HG02970 (cell line): ENCODE data around the gene RASL12.
A peak's percentile ranks its signal among the peaks of the same experiment; 100 is the strongest.
"Not testable (repeated sequence)": the region's sequence is repeated elsewhere in the genome, so short reads cannot be mapped to it uniquely, and the experiment has no call there.

Source experiments
- ATAC-seq: cut with Tn5 transposase; IDR thresholded peaks from one replicate; pipeline ENCODE4 v1.9.1; 2021; ENCODE audit warnings: mild to moderate bottlenecking, moderate library complexity, moderate number of reproducible peaks; ENCODE audit not compliant: unreplicated experiment, low FRiP score

RASL12 gene

DNA sequence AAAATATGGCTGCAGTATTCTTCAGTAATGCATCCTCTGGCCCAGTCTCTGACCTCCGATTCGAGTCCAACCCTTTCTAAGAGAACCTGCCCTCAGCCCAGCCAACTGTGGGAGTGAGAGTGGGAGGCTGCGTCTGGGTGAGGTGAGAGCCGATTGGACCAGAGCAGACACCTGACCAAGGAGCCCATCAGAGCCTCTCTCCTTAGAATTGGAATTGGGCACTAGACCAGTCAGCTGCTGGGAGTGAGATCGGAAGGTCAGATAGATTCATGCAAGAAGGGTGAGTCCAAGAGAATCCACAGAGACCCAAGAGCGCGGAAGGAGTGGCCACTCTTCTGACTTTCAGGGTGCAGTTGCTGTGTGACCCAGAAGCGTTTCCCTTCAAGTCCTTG, 10.2 kb downstream of the RASL12 start:
- ATAC-seq: no peak

DNA sequence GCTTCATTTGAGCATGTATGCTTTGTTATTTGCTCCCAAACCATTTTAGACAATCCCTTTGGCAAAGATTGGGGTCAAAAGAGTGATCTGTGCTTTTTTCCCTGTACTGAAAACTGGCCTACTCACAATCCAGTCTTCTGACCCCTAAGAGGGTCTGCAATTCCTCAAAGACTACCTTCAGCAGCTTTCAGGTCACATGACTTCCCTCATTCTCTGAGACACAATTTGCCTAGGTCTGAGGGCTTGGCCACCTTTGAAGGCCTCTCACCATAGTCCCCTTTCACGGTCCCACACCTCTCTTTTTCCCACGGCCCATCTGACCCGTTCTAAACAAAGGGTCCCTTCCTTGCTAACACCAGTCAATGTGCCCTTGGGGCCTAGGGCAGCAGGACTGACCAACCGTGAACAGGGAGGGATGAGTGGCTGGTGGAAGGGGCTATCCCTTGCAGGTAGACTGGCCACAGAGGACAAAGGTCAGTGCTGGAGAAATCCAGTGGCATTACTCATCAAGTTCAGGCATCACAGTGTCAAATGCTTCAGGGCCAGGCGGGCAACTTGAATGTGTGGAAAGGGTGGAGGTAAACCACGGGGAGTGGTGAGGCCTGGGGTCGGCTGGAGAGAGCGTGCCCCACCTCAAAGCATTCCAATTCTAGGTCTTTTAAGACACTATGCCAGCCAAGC, 10.8 kb downstream of the RASL12 start:
- no peak for ATAC-seq

DNA sequence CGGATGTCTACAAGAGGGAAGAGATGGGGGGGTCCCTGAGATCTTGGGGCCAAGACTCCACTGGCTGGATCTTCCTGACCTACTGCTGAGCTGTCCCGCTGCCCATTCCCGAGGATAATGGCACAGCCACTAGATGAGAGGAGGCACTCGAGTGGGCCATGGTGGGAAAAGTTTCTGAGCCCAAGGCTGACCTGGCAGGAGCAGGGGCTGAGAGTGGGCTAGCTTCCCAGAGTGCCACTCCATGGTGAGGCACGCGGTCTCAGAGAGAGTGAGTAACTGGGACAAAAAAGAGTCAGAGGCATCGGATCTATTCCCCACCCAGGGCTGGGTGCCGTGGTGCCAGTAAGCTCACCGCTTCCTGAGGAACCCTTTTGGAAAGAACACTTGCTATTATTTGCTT, 11.7 kb downstream of the RASL12 start:
- no peak for ATAC-seq

DNA sequence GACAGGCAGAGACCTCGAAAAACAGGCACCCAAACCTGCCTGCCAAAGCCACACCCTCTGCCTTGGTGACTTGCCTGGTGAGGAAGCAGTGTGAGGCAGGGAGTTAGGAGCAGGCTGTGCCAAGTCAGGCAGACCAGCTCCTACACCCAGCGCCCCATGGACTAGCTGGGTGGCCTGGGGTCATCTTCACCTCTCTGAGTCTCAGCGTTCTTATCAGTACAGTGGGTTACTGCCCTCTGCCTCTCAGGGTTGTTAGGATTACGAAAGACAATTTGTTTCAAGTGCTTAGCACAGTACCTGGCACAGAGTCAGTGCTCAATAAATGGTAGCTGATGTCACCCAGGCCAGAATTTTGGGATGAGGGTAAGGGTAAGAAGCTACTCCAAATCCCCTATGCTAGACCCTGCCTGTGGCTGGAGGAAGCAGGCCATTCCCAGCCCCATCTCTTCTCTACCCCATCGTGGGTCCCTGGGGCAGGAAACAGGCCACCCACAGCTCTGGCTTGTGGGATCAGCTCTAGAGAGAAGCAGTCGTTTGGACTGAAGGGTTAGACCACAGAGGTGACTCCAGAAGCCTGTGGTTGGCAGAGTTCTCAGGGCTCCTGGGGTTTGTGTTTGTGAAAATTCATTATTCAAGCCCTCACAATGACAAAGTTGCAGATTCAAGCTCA, 12.5 kb downstream of the RASL12 start:
- no peak for ATAC-seq

DNA sequence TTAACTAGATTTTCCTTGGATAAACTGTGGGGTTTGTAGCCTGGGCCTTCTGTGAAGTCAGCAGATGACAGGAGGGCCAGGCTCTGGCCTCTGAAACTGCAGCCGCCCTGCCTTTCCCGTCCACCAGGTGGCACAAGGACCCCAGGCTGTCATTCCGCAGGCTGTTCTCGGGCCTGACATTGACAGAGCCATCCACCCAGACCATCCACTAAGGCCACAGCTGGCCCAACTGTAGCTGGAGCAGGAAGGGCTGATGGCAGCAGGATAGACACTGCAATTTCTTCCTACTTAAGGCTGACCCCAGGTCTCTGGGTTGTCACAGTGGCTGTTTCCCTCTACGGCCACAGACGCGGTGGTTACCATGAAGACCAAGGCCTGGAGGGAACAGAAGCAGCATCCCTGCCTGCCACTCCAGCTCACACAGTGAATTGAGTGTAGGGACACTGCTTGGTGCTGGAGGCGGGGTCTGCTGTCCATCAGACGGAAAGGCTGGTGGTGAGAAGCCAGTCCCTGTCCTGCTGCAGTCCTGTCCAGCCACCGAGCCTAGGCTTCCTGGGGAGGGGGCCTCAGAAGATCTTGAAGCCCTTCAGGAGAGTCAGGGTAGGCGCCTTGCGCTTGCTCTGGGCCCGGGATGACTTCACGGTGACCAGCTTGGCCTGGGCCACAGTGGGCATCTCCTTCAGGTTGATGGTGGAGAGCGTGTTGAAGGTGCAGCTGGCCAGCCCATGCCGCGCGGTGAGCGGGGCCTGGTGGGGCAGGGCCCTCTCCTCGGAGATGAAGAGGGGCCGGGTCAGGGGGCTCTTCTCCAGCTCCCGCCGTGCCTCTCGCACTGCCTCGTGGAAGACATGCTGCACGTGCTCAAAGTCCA, 13.2 kb downstream of the RASL12 start:
- ATAC-seq: no peak

DNA sequence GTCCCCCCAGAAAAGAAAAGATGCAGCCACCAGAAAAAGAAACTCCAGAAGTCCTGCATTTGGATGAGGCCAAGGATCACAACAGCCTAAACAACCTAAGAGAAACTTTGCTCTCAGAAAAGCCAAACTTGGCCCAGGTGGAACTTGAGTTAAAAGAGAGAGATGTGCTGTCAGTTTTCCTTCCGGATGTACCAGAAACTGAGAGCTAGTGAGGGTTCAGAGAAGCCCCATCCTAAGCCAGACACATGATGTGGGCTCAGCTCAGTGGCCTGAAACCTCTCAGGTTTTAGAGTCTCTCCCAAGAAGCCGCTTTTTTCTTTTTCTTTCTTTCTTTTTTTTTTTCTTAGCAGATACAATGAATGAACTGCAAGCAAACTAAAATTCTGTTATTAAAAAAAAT, 14.8 kb downstream of the RASL12 start:
- ATAC-seq: no peak

DNA sequence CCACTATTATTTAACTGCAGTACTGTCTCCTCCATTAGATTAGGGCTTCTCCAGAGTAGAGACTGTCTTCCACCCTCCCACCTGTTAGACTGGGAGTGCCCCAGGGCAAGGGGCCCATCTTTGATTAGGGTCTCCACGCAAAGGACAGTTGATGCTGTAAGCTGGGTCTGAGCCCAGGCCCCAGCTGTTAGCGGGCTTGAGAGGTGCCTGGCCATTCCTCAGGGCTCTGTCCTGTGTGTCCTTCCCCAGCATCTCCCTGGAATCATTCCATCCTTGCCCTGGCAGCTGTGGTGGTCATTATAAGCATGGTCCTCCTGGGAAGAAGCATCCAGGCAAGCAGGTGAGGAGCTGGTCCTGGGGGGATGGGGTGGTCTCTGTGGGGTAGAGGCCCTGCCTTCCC, 16.5 kb downstream of the RASL12 start:
- no peak for ATAC-seq

DNA sequence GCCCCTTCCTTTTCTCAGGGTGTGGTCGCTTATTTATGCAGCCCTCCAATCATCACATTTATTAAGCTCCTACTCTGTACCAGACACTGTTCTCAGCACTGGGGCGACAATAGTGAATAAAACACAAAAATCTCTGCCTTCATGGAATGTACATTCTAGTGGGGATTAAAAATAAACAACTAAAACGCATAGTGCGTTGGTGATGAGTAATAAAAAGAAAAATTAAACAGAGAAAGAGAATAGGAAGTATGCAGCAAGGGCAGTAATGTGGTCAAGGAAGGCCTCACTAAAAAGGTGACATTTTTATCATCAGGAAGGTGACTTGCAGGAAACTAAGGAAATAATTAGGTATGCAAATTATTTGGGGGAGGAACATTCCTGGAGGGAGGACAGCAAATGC, 17.5 kb downstream of the RASL12 start:
- ATAC-seq: no peak

DNA sequence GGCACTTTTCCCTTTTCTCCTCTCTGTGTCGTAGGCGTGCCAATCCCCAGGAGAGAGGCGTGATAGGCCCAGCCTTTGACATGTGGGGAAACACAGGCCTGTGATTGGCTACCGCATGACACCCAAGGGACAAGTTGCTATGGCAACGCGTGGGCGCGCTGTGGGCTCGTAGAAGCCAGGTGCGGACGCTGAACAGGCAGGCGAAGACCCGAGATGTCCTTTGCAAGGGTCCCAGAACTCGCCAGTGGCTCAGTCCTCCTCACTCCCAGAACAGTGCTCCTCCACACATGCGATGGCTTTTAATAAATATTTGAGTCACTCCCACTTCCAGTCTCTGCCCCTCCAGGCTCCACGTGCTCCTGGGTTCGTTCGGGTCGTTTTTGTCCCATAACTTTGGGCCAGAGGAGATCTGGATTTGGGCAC, 18.4 kb downstream of the RASL12 start:
- ATAC-seq: peak; percentile 75

DNA sequence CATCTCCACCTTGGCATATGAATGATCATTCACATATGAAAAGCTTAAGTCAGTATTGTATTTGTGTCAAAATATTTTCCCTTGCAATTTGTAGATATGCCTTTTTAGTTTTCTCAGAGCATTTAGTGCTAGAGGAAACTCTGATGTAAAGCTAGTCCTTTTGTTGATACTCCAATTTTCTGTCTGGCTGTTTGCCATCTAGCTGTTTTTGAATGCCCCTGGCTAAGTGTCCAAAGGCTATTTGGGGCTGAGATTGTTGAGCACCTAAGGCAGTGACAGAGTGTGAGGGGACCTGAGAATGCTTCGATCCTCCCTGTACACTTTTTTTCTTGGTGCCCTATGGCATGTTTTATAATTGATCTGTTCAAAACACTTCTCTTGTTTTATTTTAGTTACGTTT, 19.6 kb downstream of the RASL12 start:
- ATAC-seq: no peak

DNA sequence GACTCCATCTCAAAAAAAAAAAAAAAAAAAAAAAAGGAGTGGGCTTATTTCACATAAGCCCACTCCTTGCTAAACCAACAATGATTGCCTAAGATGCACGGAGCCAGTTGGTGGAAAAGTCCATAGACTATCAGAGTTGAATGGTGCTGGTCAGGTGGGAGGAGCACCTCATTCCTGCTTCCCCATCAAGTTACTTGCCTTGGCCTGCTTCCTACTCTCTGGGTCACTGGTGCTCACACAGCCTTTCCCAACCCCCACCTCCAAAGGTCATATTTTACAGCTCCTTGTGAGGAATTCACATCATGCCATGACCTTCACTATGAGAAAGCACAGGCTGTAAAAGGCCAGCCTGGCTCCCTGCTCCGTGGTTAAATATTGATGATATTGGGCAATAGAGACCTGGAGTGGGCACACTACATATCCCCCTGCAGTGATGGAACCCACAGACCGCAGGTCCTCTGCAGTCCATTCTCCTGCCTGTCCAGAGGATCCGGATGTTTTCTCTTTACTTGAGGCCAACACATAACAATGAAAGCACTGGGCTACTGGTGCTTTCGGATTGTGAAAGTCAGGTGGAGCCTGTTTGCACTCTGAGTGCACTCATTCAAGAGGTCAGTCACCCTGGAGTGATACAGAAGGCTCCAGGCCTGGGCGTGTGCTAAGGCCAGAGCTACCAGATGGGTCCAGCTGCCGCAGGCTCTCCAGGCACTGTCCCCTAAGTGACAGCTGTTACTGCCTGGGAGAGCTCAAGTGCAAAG, 22.9 kb downstream of the RASL12 start, which contains the start of gene SLC51B:
Gene SLC51B, plus strand, starts transcription at position 664 of the 758 bp plus-strand sequence. CDS start 4,618 bp downstream, outside the sequence.
- no peak for ATAC-seq

DNA sequence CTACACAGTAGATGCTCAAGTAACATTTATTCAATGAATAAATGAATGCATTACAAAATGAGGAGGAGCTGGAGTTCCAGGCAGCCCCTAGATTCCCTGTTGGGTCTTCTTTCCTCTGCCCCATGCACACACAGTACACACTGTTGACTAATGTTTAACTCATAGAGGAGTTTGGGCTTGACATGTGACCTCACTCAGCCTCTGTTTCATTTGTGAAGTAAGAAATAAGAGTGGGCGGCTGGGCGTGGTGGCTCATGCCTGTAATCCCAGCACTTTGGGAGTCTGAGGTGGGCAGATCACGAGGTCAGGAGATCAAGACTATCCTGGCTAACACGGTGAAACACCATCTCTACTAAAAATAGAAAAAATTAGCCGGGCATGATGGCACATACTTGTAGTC, 23.6 kb downstream of the RASL12 start:
- ATAC-seq: not testable (repeated sequence)

DNA sequence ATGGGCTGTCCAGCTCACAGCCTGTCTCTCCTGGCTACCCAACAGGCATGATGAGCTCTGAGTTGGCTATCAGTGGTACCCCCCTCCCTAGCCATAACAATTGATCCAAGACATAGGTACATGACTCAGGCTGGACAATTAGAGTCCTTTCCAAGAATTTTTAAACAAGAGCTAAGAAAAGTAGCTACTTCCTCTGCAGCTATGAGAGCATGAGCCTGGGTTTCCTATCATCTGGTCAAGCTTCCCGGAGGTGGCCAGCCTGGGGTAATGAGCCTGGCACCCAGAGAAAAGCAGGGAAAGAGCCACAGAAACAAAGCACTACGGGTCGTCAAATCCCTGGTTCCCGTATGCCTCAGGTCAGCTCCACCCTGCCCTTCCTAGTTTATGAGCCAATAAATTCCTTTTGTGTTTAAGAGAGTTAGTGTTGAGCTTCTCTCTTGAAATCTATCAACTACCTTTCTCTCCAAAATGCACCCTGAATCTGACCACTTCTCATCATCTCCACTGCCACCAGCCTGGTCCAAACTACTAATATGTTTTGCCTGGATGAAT, 24.9 kb downstream of the RASL12 start:
- no peak for ATAC-seq

DNA sequence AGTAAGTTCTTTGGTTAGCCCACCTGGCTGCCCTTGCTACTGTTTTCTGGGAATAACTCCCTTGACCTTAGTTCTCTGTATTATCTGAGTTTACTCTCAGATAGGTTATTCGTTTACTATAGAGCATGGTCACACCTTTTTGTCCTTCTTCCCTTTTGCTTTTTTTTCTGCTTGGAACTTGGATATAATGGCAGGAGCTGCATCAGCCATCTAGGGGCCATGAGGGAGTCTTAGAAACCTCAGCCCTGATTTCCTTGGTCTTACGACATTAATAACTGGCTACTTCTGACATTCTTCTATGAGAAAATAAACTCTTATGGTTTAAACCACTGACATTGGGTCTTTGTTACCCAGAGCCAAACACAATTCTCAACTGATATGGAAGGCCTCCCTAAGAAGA, 26.0 kb downstream of the RASL12 start:
- ATAC-seq: no peak

DNA sequence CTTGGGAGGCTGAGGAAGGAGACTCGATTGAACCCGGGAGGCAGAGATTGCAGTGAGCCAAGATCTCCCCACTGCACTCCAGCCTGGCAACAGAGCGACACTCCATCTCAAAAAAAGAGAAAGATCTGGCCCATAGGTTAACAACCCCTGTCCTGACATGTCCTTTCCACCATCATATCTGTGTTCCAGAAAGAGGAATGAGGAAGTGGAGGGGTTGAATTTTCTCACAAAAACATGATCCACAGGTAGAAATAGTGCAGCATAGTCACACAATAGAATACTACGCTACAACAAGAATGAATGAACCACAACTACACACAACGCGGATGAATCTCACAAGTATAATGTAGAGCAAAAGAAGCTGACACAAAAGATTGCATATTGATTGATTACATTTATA, 27.3 kb downstream of the RASL12 start:
- ATAC-seq: no peak

DNA sequence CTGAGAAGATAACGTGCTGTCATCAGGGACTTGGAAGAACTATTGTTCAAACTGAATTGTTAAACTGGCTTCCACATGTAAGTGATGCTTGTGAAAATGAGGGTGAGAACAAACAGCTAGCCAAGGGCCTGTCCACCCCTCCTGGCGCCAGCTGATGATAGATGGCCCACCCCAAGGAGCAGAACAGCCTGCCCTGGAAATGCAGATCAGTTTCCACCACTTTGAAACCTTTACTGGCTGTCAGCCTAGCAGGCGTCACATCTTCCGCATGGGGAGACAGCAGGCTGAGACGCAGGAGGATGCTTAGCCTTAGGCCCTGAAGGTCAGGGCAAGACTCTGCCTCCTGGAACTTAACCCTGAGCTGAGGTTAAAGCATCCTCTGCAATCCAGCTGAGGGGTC, 29.0 kb downstream of the RASL12 start:
- ATAC-seq: no peak

DNA sequence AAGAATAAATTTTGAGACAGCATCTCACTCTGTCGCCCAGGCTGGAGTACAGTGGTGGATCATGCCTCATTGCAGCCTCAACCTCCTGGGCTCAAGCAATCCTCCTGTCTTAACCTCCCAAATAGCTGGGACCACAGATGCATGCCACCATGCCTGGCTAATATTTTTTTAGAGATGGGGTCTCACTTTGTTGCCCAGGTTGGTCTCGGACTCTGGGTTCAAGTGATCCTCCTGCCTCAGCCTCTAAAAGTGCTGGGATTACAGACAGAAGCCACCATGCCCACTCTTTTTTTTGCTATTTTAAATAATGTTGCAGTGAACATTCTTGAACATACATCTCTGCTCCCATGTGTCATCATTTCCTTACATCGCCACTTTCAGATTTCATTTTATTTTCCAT, 29.4 kb downstream of the RASL12 start:
- no peak for ATAC-seq

DNA sequence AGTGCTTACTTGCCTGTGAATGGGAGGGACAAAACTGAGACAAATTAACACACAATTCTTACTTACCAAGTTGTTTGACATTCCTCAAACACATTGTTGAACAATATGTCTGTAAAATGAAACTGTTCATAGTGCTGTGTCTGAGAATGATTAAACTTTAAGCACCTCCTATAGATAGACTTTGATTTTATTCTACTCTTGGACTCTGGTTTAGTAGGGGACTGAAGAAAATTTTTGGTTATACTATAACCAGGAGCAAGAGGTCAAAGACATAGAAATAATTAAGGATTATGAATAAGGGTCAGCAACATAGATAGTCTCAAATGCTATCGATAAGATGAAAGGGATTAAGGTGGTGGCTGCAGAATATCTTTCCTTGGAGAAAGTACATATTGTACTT, 30.5 kb downstream of the RASL12 start:
- no peak for ATAC-seq

DNA sequence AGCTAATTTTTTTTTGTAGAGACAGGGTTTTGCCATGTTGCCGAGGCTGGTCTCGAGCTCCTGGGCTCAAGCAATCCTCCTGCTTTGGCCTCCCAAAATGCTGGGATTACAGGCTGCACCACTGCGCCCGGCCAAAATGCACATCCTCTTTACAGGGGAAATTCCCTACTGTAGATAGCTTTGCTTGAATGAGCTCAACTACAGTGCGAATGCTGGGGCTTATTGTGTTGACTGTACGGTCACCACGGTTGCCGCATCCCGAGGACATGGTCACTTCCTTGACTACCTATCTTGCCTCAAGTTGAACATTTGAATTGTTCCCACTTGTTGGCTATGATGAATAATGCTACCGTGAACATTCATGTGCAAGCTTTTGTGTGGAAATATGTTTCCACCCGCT, 33.1 kb downstream of the RASL12 start:
- ATAC-seq: no peak

DNA sequence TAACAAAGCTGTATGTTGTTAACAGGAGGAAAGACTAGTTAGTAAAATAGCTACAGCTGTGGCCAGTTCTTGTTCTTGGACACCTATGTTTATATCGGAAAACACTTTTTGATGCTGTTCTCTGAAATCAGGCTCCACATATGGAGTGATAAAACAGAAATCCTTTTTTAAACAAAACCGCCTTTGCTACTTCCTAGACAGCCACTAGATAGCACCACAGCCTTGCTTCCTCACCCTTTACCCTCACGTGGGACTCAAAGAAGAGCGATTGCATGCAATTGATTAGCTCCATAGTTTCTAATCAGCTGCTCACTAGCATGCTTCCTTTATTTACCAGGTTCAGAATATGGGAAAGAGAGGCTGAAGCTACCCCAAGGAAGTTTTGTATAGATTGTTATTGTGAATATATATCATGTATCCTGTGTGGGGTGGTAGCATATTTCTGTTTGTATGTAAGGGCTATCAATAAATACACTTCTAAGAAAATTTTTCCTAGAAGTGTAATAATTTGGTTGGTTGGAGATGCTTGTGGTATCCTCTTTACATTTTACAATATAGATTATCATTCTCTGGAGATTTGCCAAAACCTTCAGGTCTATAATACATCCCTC, 34.0 kb downstream of the RASL12 start:
- no peak for ATAC-seq
